Hematopoietic multipotent progenitor cell treated with erythropoietin and hydrocortisone succinate and interleukin-3 and kit ligand, for 15 days (in vitro differentiated cells): ENCODE data around the gene YWHAG.
A peak's percentile ranks its signal among the peaks of the same experiment; 100 is the strongest.
"Not testable (repeated sequence)": the region's sequence is repeated elsewhere in the genome, so short reads cannot be mapped to it uniquely, and the experiment has no call there.

Experiments used
- DNase-seq: peaks from one replicate; pipeline ENCODE4 v3.0.0-alpha.2; 2015; ENCODE audit warnings: low spot score

The YWHAG gene

DNA sequence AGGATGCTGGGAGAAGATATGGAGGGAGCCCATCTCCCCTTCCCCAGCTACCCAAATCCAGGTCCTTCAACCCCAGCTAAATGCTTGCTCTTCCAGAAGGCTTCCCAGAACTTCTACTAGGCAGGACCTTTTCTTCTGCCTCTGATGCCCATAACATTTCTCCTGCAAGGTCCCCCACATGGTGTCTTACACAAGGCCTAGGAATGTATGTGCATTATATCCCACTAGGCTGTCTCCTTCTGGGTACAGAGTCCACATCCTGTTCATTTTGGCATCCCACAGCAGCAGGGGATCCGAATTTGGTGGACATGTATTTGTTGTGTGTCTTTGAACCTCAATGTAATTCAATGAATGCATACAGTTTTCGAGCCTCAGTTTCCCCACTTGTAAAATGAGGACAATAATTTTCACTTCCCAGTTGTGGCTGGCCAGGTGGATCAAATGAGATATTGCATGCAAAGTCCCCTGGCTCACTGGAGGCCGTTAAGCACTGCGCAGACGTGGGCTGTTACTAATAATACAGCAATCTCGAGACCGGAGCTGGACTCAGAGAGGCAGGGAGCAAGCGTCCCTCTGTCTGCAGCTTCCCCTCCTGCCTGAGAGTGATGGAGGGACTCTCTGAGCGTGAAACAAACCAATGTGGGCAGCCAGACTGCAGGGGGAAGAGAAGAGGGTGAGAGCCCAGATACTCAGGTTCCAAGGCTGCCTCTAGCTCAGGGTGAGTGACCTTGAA is 18.6 kb upstream of the YWHAG start:
- DNase-seq = no peak

DNA sequence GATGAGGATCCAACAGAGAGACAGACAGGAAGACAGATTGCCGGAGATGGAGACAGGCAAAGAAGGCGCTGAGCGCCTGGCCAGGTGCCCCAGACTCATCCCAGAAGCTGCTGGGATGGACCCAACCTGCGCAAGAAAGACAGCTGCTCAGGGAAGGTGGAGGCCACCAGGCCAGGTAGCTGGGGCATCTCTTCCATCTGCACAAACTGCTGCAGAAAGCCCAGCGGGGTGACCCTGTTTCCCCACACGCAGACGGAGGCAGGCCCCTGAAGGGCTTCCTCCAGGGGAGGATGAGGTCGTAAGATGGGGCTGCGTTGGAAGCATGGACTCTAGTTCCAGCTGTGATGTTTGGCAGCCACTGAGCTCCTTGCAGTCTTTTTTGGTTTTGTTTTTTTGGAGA is 16.5 kb upstream of the YWHAG start:
- DNase-seq = no peak

DNA sequence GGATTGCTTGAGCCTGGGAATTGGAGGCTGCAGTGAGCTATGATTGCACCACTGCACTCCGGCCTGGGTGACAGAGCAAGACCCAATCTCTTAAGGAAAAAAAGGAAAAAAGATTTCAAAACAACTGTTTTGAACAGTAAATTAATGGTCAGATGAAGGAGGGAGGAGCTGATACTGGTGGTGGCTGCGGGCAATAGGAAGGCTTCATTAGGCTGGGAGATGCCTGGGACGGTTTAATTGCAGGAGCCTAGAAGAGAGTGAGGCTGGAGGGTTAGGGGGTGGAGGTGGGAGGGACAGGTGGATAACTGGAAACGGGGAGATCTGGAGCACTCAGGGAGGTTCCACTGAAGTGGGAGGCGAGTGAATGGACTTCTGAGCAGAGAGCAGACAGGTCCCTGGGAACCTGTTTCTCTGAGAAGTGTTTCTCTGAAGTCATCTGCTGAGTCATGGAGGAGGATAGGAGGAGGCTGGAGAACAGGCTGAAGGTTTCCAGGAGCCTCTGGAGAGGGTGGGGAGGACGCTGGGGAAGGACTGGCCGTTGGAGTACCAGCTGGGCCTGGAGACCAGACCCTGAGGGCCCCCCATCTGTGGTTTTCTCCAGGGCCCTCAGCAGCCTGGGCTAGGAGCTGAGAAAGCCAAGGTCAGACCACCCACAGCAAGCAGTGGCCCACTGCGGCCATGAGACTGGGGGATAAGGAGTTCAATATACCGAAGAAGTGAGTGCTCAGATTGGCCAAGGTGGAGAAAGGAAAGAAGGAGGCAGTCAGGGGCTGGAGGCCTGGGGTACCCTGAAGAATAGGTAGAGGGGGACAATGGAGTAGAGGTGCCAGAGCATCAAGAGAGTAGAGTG is 14.4 kb upstream of the YWHAG start:
- peak; percentile 79 for DNase-seq

DNA sequence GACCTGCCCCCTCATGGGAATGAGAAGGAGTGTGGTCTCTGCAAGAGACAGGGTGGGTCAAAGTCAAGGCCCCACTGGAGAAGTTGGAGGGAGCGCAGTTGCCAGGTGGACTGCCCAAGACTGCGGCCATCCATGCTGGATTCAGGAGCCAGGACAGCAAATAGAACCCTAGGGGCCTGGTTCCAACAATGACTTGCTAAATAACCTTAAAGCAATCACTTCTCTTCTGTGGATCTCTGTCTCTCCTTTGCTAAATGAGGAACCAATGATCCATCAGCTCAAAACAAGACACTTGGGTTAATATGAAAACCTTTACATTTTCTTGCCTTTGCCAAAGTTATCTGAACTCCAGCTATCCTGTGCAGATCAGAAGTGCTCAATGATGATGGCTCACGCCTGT is 12.6 kb upstream of the YWHAG start:
- no peak for DNase-seq

DNA sequence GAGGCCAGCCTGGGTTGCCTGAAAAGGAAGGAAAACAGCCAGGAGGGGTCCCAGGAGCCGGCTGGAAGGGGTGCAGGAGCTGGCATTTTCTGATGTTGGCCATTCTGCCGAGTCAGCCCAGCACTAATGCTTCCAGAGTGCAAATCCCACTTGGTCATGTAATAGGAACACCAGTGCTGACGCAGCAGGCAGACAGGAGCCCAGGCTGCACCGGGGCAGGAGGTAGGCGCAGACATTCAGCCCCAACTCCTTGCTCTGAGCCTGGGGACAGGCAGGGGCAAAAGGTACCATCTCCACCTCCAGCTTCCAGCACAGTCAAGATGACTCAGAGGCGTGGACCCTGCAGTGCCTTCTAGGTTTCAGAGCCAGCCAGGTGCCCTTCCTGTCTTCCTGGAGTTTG is 10.2 kb upstream of the YWHAG start:
- DNase-seq = no peak

DNA sequence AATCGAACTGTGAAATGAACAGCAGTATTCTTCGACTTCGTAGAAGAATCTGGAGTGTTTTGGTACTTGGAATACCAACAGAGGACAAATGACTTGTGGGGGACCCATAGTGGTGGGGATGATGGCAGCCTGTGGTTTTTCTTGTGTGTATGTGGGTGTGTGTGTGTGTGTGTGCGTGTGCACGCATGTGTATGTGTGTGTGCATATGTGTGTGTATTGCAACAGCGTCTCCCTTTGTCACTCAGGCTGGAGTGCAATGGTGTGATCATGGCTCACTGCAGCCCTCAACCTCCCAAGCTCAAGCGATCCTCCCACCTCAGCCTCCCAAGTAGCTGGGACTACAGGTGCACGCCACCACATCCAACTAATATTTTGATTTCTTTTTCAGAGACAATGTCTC is 9.4 kb upstream of the YWHAG start:
- DNase-seq = no peak

DNA sequence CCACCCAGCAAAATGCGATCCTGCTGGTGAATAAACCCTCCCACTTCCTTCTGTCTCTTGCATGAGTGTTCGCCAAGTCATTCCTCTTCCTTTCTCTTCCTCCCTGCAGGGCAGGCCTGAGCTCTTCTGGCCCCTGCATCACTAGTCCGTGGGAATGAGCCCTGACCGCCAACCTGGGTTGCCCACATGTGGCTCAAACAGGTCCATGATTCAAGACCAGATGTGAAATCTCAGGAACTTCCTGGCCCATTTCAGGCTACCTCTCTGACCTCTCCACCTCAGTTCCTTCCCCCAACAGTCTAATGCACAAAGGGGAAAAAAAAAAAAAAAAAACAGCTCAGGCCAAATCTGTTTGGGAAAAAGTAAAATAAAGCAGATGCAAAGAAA is 5.4 kb upstream of the YWHAG start:
- DNase-seq = no peak

DNA sequence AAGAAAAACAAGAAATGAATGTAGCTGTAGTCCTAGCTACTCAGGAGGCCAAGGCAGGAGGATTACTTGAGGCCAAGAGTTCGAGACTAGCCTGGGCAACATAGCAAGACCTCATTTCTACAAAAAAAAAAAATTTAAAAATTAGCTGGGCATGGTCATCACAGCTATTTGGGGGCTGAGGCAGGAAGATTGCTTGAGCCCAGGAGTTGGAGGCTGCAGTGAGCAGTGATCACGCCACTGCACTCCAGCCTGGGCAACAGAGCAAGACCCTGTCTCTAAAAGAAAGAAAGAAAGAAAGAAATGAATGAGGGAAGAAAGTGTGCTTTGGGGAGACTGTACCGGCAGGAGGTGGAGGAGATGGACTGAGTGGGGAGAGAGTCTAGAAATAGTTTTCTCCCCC is 5.0 kb upstream of the YWHAG start:
- DNase-seq = not testable (repeated sequence)

DNA sequence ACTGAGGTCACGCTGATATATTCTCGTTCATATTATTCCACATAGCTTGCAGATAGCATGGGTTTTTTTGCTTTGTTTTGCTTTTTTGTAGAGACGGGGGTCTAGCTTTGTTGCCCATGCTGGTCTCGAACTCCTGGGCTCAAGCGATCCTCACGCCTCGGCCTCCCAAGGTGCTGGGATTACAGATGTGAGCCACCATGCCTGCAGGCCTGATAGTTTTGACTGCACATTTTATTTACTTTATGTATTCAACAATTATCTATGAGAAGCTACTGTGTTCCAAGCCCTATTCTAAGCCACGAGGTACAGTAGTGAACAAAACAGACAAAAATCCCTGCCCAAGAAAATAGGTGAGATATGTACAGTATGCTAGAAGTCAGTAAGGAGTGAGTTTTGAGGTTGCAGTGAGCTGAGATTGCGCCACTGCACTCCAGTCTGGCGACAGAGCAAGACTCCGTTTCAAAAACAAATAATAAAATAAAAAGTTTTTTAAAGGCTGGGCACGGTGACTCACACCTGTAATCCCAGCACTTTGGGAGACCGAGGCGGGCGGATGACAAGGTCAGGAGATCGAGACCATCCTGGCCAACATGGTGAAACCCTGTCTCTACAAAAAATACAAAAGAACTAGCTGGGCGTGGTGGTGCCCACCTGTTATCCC is 1.3 kb upstream of the YWHAG start:
- DNase-seq = no peak

DNA sequence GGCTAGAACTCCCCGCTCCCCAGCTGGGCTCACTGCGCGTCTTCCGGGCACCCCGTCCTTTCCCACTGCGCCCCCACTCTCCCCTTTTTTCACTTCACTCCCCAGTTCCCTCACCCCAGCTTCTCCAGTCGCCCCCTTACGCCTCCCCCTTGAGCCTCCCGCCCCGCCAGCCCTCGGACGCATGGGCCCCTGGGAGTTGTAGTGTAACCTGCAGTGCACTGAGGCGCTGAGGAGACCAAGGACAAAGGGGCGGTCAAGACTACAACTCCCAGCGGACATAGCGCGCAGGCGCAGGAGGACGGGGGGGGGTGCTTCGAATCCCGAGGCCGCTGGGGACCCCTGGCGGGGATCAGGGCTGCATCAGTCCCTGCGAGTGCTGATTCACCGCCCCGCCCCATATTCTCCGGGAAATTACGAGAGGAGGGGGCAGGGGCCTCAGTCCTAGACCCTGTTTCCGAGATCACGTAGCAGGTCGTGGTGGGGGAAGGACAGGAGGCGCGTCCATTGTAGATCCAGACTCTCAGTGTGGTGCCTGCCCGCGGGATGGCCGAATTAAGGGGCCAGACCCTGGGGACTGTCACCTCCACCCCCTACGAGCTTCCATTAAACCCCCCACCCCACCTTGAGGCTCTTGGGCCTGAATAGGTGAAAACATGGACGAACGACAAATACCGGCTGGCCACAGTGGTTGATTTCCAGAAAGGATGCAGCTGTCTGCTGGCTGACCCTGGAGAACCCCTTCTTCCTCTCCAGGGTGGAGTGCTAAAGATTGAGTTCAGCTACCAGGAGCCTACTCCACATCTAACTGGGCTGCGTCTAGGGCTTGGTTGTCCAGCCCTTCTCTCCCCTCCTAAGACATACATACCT is 553 bp upstream of the YWHAG start:
- DNase-seq = peak; percentile 97

DNA sequence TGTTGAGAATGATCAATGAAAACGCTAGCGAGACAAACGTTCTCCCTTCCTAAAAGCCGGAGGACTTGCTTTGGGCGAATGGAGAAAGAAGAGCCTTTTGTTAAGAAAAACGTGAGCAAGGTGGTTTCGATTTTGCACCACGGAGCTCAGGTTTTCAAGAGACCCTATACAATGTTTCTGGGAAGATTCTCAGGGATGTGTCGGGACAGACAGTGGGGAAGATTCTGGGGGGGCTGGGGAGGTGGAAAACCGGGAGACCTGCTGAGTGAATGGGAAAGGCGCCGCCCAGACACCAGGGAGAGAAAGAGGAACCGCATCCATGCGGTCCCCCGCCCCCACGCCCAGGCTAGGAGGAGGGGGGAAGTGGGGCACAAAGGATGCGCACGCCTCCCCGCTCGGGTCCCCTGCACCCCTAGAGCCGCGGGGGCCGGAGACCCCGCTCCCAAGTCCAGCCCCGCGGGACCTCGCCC is 745 bp downstream of the YWHAG start:
- DNase-seq = peak; percentile 38

DNA sequence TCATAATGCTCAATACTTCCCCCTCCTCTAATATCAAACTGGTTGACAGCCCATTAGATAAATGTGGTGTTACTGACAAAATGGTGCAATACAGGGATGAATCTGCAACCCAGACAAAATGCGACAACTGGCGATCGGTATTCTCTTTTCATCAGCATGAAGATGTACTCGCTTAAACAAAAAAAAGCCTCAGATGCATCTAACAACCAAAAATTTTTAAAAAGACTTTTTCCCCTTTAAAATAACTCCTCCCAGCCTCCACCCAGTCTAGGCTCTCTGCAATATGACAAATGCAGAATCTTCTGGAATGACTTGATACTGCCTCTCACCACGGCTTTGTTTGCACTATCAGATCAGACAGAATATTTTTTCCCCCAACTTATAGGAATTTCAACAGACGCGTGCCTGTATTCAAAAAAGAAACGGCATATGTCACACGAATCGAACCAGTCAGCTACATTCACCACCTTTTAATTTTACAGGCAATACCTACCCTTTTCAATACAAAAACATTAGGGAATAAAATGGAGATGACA is 1.2 kb downstream of the YWHAG start:
- peak; percentile 30 for DNase-seq

DNA sequence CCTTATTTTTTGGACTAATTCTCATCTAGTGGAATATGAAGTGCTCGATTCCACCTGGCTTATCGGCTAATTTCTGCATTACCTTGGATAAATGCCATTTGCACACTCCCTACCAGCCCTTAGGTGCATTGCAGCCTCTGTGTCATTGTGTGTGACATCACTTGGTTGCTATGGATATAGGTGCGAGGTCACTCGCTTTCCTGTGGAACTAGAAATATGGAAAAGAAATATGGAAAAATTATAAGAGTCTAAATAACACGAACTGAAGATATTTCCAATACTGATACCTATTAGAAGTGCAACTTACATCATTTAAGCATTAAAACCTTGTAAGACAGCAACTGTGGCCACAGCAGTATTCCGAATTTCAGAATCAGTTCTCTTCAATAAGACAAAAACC is 2.0 kb downstream of the YWHAG start:
- peak; percentile 43 for DNase-seq

DNA sequence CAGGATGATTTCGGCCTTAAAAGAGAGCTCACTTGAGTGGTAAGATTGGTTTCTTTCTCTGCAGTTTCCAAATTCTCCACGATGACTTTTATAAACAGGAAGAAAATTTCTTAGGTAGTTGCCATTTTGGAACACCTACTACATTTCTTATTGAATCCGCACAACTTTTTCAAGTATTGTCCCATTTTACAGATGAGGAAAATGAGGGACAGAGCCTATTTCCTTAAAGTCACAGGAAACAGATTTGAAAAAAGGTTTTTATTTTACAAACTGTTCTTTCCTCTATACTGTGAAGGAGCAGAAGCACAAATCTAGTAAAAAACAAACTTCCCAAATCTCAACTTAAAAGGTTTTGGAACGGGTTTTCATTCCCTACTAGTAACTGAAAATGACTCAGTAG is 2.7 kb downstream of the YWHAG start:
- DNase-seq = no peak

DNA sequence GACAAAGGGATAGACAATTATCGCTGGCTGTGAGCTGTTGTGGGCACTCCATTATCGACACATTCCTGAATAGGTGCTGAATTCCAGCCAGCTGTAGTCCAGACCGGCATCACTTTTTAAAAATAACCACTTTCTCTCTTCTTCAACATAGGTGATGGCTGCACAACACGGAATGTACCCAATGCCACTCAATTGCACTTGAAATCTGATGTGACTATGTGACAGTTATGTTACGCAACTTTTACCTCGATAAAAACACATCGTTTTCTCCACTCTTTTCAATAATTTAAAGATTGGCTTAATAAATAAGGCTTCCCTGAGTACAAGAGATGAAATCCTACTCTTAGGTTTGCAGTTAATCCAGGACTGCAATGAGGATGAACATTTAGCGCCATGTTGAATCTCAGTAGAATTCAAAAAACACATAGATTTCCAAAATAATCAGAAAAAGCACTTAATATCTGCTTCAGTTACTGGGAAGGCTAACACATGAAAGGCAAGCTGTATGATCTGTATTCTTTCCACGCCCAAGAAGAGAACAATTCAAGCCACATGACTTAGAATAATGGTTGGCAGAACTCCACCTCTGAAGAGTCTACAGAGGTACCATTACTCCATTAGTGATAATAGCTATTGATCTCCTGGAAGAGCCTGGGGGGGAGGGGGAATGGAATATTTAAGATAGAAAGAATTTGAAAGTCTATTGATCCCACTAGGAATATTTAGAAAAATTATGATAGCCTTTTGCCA is 3.6 kb downstream of the YWHAG start:
- no peak for DNase-seq

DNA sequence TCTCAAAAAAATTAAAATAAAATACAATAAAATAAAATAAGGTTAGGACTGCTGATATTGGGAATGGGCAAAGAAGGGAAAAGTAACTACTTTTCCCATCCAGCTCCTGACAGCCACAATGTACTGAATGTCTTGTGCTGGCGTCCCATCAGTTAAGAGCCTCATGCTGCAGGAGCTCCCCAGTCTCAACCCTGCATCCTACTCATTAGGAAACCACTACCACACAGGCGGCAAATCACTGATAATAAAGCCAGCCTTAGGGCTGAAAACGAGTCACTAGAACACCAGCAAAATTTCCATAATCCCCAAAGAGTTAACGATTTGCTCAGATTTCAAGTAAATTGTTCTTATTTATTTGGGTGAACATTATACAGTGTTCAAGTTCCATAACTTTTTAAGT is 4.3 kb downstream of the YWHAG start:
- no peak for DNase-seq

DNA sequence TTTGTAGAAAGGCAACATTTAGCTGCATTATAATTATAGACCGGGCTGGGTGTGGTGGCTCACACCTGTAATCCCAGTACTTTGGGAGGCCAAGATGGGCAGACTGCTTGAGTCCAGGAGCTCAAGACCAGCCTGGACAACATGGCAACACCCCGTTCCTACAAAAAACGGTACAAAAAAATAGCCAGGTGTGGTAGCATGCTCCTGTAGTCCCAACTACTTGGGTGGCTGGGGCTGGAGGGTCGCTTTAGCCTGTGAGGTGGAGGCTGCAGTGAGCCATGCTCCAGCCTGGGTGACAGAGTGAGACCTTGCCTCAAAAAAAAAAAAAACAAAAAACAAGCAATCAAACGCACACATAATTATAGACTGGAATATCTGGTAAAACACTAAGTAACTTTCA is 5.0 kb downstream of the YWHAG start:
- no peak for DNase-seq

DNA sequence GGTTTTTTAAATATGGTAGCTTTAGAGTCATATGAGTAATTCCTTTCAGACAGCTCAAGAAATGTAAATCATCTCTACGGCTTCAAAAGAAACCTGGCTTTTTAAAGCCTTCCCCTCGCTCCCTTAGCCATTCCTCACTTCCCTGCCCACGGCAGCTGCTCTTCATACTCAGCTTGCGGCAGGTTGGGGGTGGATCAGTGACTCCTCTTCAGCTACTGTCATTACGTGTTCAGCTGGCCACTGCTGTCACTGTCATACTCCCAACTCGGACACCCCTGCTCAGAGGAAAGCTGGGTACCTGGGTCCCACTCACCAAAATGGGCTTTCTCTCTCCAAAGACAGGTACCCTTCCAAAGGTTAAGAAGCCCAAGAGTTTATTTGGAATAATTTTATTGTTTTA is 6.6 kb downstream of the YWHAG start:
- no peak for DNase-seq

DNA sequence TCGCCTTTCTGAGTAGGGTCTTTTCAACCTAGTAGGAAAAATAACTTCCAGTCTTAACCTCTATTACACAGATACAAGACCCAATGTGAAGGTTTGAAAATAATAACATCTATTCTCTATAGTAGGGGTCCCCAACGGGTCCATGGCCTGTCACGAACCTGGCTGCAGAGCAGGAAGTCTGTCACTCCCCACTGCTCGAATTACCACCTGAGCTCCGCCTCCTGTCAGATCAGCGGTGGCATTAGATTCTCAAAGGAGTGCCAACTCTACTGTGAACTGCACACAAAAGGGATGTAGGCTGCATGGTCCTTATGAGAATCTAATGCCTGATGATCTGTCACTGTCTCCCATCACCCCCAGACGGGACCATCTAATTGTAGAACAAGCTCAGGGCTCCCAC is 7.4 kb downstream of the YWHAG start:
- no peak for DNase-seq

DNA sequence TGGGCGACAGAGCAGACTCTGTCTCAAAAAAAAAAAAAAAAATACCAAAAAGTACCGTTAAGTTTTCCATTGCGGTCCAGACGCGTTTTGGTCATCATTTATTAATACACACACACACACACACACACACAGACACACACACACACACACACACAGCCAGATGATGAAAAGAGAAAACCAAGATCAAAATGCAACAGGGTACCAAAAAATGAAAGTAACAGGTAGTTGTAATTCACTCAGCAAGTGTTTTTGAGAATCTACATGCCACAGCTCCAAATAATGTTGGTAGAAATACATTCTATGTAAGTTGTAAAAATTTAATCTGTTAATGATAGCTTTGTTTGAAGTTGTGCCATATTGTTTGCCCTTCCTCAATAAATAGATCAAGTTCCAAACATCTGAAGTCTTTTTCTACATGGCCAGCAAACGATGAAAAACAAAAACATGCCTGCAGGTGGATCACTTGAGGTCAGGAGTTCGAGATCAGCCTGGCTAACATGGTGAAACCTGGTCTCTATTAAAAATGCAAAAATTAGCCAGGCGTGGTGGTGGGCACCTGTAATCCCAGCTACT is 9.4 kb downstream of the YWHAG start:
- DNase-seq = no peak

DNA sequence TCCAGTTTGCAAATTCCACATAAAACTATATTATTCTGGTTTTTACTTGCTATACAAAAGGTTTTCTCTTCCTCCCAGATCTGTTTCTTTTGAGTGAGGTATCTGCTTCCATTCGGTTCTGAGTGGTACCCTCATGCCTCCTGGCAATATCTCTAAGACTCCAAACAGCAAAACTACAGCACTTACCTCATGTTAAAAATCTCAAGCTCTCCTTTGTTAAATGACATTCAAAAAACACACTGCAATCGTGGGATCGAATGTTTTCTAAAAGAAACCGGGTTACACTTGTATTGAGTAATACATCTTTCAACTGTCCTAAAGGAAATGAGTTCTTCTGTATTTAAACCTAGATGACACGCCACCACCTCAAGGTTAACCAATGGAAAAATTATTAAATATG is 11.1 kb downstream of the YWHAG start:
- no peak for DNase-seq
